Astrocyte (in vitro differentiated cells and primary cell): ENCODE measurements around the gene TOR1A. TPM values are rescaled to one million over a fixed set of nuclear protein-coding genes. Genes with fewer than 3 reads are reported as not detected.

Experiments
- DNase-seq: peaks from one replicate; pipeline ENCODE4 v3.0.0-alpha.2; 2010; ENCODE audit warnings: low read depth
- FAIRE-seq: peaks from 2 replicates; lab custom pipeline; 2011; peaks lifted over from hg19 to GRCh38; lab: Jason Lieb, UNC
- H2AFZ ChIP-seq: 2 replicates; pipeline ENCODE4 v1.6.0; 2012; ENCODE audit warnings: low read depth, low read length, inconsistent platforms
- H3K27ac ChIP-seq: 2 replicates; pipeline ENCODE4 v1.5.1; 2011; ENCODE audit warnings: low read depth, low read length, inconsistent platforms
- H3K27me3 ChIP-seq: 2 replicates; pipeline ENCODE4 v1.6.0; 2011; ENCODE audit warnings: low read length, inconsistent platforms; ENCODE audit not compliant: insufficient read depth
- H3K36me3 ChIP-seq: 2 replicates; pipeline ENCODE4 v1.5.1; 2011; ENCODE audit warnings: low read length, inconsistent platforms; ENCODE audit not compliant: insufficient read depth
- H3K4me1 ChIP-seq: 2 replicates; pipeline ENCODE4 v1.5.1; 2011; ENCODE audit warnings: low read length, inconsistent platforms; ENCODE audit not compliant: insufficient read depth
- H3K4me2 ChIP-seq: 2 replicates; pipeline ENCODE4 v1.6.0; 2012; ENCODE audit warnings: low read length, inconsistent platforms
- H3K4me3 ChIP-seq: 2 replicates; pipeline ENCODE4 v1.5.1; 2011; ENCODE audit warnings: low read depth, mild to moderate bottlenecking, low read length, inconsistent platforms; ENCODE audit not compliant: insufficient read depth
- H3K79me2 ChIP-seq: 2 replicates; pipeline ENCODE4 v1.6.0; 2012; ENCODE audit warnings: mild to moderate bottlenecking, low read length, inconsistent platforms; ENCODE audit not compliant: insufficient read depth
- H3K9ac ChIP-seq: 2 replicates; pipeline ENCODE4 v1.6.0; 2012; ENCODE audit warnings: mild to moderate bottlenecking, low read length, inconsistent platforms
- H3K9me3 ChIP-seq: 2 replicates; pipeline ENCODE4 v1.5.1; 2012; ENCODE audit warnings: low read depth, mild to moderate bottlenecking, low read length, inconsistent platforms; ENCODE audit not compliant: insufficient read depth
- H4K20me1 ChIP-seq: 2 replicates; pipeline ENCODE4 v1.6.0; 2012; ENCODE audit warnings: low read length, inconsistent platforms; ENCODE audit not compliant: insufficient read depth
- H3K27ac Mint-ChIP-seq: one replicate; pipeline ENCODE4 v1.8.0; 2021; ENCODE audit warnings: mild to moderate bottlenecking, mixed read lengths; ENCODE audit not compliant: unreplicated experiment
- H3K27me3 Mint-ChIP-seq: one replicate; pipeline ENCODE4 v1.8.0; 2021; ENCODE audit warnings: low read depth, mixed read lengths; ENCODE audit not compliant: unreplicated experiment
- H3K36me3 Mint-ChIP-seq: one replicate; pipeline ENCODE4 v1.8.0; 2021; ENCODE audit warnings: low read depth, mixed read lengths; ENCODE audit not compliant: unreplicated experiment
- H3K4me1 Mint-ChIP-seq: one replicate; pipeline ENCODE4 v1.8.0; 2021; ENCODE audit warnings: low read depth, mixed read lengths; ENCODE audit not compliant: unreplicated experiment
- H3K4me3 Mint-ChIP-seq: one replicate; pipeline ENCODE4 v1.8.0; 2021; ENCODE audit warnings: mild to moderate bottlenecking, moderate library complexity, mixed read lengths; ENCODE audit not compliant: unreplicated experiment
- H3K9me3 Mint-ChIP-seq: one replicate; pipeline ENCODE4 v1.8.0; 2021; ENCODE audit warnings: mild to moderate bottlenecking, mixed read lengths; ENCODE audit not compliant: unreplicated experiment
- CTCF ChIP-seq: IDR thresholded peaks from 2 replicates; pipeline ENCODE4 v1.5.1; 2011; ENCODE audit warnings: low read depth, mild to moderate bottlenecking, inconsistent platforms, low read length, moderate library complexity; ENCODE audit not compliant: insufficient read depth
- EZH2 ChIP-seq: IDR thresholded peaks from 2 replicates; pipeline ENCODE4 v1.6.1; 2012; ENCODE audit warnings: mild to moderate bottlenecking, low read length, inconsistent platforms; ENCODE audit not compliant: insufficient read depth
- total RNA-seq: library from RNA; stranded (reverse); gene quantifications from 2 replicates; pipeline ENCODE4 v1.2.1, GENCODE V29; 2021

Gene TOR1A
- total RNA-seq, 1 donor from 2014 or later = 65.3 TPM

GRCh38 chr9:129860653-129861446, 36.9 kb upstream of the TOR1A start:
- H3K4me2 ChIP-seq = no peak overlapping the region
- no peak overlapping the region for H3K9ac ChIP-seq
- Mint-ChIP-seq H3K4me1 (peaks cover 1% of the 10 kb centered on the region), H3K4me3 (no peak overlapping the region), H3K27me3 (no peaks in the 10 kb centered on the region), H3K36me3 (peaks cover 31% of the 10 kb centered on the region), H3K27ac (no peak overlapping the region), H3K9me3 (no peaks in the 10 kb centered on the region)
- peaks cover 5% of the 10 kb centered on the region for H4K20me1 ChIP-seq
- H3K27me3 ChIP-seq = no peaks in the 10 kb centered on the region
- H3K36me3 ChIP-seq = peaks cover 17% of the 10 kb centered on the region
- H3K27ac ChIP-seq = no peak overlapping the region
- H3K4me1 ChIP-seq = peaks cover 5% of the 10 kb centered on the region
- H2AFZ ChIP-seq = no peak overlapping the region
- FAIRE-seq (no peak), DNase-seq (no peak)
- TF ChIP-seq CTCF (no peak), EZH2 (no peak)
- no peaks in the 10 kb centered on the region for H3K79me2 ChIP-seq
- H3K9me3 ChIP-seq = no peaks in the 10 kb centered on the region
- H3K4me3 ChIP-seq = no peak overlapping the region

- H3K9ac ChIP-seq = no peak overlapping the region
- Mint-ChIP-seq H3K9me3 (no peaks in the 10 kb centered on the region), H3K27ac (no peak overlapping the region), H3K27me3 (no peaks in the 10 kb centered on the region), H3K4me1 (peaks cover 1% of the 10 kb centered on the region), H3K4me3 (no peak overlapping the region), H3K36me3 (peaks cover 29% of the 10 kb centered on the region)
- no peak overlapping the region for H3K27ac ChIP-seq
- H3K4me2 ChIP-seq = no peak overlapping the region
- FAIRE-seq (no peak), DNase-seq (no peak)
- H3K4me1 ChIP-seq = peaks cover 3% of the 10 kb centered on the region
- TF ChIP-seq EZH2 (no peak), CTCF (no peak)
- peaks cover 17% of the 10 kb centered on the region for H3K36me3 ChIP-seq
- H3K4me3 ChIP-seq = no peak overlapping the region
- H3K27me3 ChIP-seq = no peaks in the 10 kb centered on the region
- H2AFZ ChIP-seq = no peak overlapping the region
- no peaks in the 10 kb centered on the region for H3K79me2 ChIP-seq
- H4K20me1 ChIP-seq = peaks cover 5% of the 10 kb centered on the region
- no peaks in the 10 kb centered on the region for H3K9me3 ChIP-seq
These were observed 34.4 kb upstream of the TOR1A start for GRCh38 chr9:129858167-129858962.
